NCI-H82 treated with DMSO at 0.1 percent for 48 hours (cell line): ENCODE results near the gene CCL24.
A peak's percentile ranks its signal among the peaks of the same experiment; 100 is the strongest.
"Not testable (repeated sequence)": the region's sequence is repeated elsewhere in the genome, so short reads cannot be mapped to it uniquely, and the experiment has no call there.

ENCODE experiments used
- DNase-seq: peaks from one replicate; lab custom pipeline; 2025; ENCODE audit not compliant: unreplicated experiment; lab: John Stamatoyannopoulos, UW

CCL24 gene

GRCh38 chr7:75788154-75788847 lies 25.3 kb downstream of the CCL24 start:
- DNase-seq, result not testable (repeated sequence)

- not testable (repeated sequence) for DNase-seq
These were observed 30.5 kb downstream of the CCL24 start for GRCh38 chr7:75783058-75783457.

- peak; percentile 72 for DNase-seq
These were observed 32.8 kb downstream of the CCL24 start for GRCh38 chr7:75780647-75781273.

GRCh38 chr7:75779516-75779915 lies 34.1 kb downstream of the CCL24 start:
- not testable (repeated sequence) for DNase-seq

GRCh38 chr7:75779035-75779434 lies 34.6 kb downstream of the CCL24 start:
- DNase-seq, result not testable (repeated sequence)

GRCh38 chr7:75776295-75776971 lies 37.2 kb downstream of the CCL24 start:
- no peak for DNase-seq

- DNase-seq, result not testable (repeated sequence)
These were observed 39.6 kb downstream of the CCL24 start for GRCh38 chr7:75773958-75774357.

GRCh38 chr7:75772081-75773077 lies 41.2 kb downstream of the CCL24 start, which contains the start of gene CCL26:
CCL26 (minus strand) TSS chr7:75772211; CDS start chr7:75772176, 35 bp downstream.
- DNase-seq, result no peak

- DNase-seq, result no peak
These were observed 42.4 kb downstream of the CCL24 start for GRCh38 chr7:75771224-75771623.

- peak; percentile 61 for DNase-seq
These were observed 51.2 kb downstream of the CCL24 start for GRCh38 chr7:75762350-75762917.

GRCh38 chr7:75761801-75762200 lies 51.8 kb downstream of the CCL24 start:
- DNase-seq, result not testable (repeated sequence)
